Tibial nerve (tissue), 4 donors: ENCODE data around the gene NIT1. TPM values are rescaled to one million over a fixed set of nuclear protein-coding genes. Genes with fewer than 3 reads are reported as not detected.
A peak's percentile ranks its signal among the peaks of the same experiment; 100 is the strongest.

Experiments
- DNase-seq, 2 donors: peaks; one replicate each; pipeline ENCODE4 v3.0.0-alpha.2; 2019; ENCODE audit warnings: low spot score in 2 of 2
- H3K27ac ChIP-seq, 4 donors: fragments of 200-600 bp; sonication (generic) in 3 of 4; one replicate each; pipeline ENCODE4 v1.5.1; 2017 to 2019; ENCODE audit warnings: mild to moderate bottlenecking in 1 of 4
- H3K27me3 ChIP-seq, 2 donors: fragments of 200-600 bp; sonication (generic) in 1 of 2; one replicate each; pipeline versions ENCODE4 v1.5.1 to v1.6.0; 2017 to 2019
- H3K36me3 ChIP-seq, 3 donors: fragments of 200-600 bp; sonication (generic); one replicate each; pipeline ENCODE4 v1.5.1; 2018 to 2019
- H3K4me1 ChIP-seq, 4 donors: fragments of 200-600 bp; sonication (generic) in 3 of 4; one replicate each; pipeline ENCODE4 v1.5.1; 2017 to 2019
- H3K4me3 ChIP-seq, 4 donors: fragments of 200-600 bp; sonication (generic) in 3 of 4; one replicate each; pipeline ENCODE4 v1.5.1; 2017 to 2019; ENCODE audit warnings: mild to moderate bottlenecking in 1 of 4, moderate library complexity in 1 of 4
- H3K9me3 ChIP-seq, 4 donors: fragments of 200-600 bp; sonication (generic) in 3 of 4; one replicate each; pipeline ENCODE4 v1.5.1; 2017 to 2019
- EP300 ChIP-seq, 2 donors: sonication (generic); formaldehyde crosslinking; IDR thresholded peaks; one replicate each; pipeline ENCODE4 v1.6.1; 2017; ENCODE audit warnings: antibody characterized with exemption in 2 of 2, mild to moderate bottlenecking in 1 of 2
- POLR2A ChIP-seq, 2 donors: fragments of 450-650 bp; IDR thresholded peaks; one replicate each; pipeline ENCODE4 v1.6.1; 2017; ENCODE audit warnings: antibody characterized with exemption in 2 of 2, mild to moderate bottlenecking in 2 of 2, moderate library complexity in 2 of 2
- WGBS, 2 donors: methylation state at CpG; one replicate each; pipeline ENCODE4 v1.1.5; 2018; 5-methylcytosine and 5-hydroxymethylcytosine counted together
- total RNA-seq, 4 donors: library from RNA; depleted of rRNA; stranded (reverse); fragments of >200 nt; gene quantifications; one replicate each; pipeline ENCODE4 v1.1.0, GENCODE V29; 2016
- TF ChIP-seq, protein P1 (sequence below), 5 experiments: fragments of 200-600 bp in 3 of 5; fragments of 450-650 bp in 2 of 5; sonication (generic) in 3 of 5; IDR thresholded peaks; one replicate each; pipeline ENCODE4 v1.5.1; 2016 to 2019; ENCODE audit warnings: antibody characterized with exemption in 5 of 5, mild to moderate bottlenecking in 3 of 5, moderate library complexity in 2 of 5

NIT1 gene
- total RNA-seq, 4 donors from 2014 or later = 26.4 to 43.0 (median 32.9) TPM

DNA sequence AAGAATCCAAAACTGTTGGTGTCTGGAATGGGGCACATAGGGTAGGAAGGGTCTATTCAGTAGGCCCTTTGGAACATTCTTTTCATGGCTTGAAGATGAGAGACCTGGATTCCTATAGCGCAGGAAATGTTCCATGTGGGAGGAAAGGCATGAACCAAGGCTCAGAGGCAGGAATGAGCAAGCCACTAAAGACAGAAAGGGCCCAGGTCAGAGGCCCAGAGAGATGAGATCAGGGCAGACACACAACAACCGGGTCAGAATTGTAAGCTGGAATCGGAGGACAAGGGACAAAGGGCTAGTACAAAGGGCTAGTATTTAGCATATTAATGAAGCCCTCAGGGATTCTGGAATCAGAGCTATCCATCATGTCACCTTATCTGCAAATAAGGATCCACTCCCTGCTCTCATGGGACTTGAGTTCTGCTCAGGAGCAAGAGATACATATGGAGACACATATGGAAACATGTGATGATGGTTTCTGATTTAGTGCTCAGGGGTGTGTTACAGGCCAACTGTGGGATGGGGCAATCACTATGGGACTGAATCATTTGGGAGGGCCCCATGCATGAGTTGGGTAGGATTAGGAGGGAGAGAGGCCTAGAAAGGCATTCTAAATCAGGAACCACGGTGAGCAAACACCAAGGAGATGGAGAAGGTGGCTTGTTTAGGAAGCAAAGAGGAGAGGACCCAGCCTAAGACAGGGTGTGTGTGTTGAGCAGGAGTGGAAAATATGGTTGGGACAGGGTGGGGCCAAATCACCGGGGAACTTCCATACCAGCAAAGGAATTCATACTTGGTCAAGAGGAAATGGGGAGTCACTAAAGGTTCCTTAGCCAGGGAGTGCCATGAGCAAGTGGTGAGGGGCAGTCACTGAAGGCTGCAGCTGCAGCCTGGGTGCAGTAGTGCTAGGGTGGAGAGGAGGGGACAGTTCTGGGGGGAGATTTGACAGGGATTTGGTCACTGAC, 37.2 kb upstream of the NIT1 start:
- H3K27me3 ChIP-seq = no peaks in the 10 kb centered on the region
- no peaks in the 10 kb centered on the region for H3K4me1 ChIP-seq
- 61 to 64% methylated on average over 5 of the region's 5 CpGs for WGBS, 2 donors
- H3K36me3 ChIP-seq = no peaks in the 10 kb centered on the region
- H3K4me3 ChIP-seq = no peak overlapping the region
- DNase-seq = no peak
- no peak for TF ChIP-seq POLR2A (IDR thresholded peaks at IDR 0.05)
- no peak for TF ChIP-seq EP300 (IDR thresholded peaks at IDR 0.05)
- TF ChIP-seq, protein P1, sequence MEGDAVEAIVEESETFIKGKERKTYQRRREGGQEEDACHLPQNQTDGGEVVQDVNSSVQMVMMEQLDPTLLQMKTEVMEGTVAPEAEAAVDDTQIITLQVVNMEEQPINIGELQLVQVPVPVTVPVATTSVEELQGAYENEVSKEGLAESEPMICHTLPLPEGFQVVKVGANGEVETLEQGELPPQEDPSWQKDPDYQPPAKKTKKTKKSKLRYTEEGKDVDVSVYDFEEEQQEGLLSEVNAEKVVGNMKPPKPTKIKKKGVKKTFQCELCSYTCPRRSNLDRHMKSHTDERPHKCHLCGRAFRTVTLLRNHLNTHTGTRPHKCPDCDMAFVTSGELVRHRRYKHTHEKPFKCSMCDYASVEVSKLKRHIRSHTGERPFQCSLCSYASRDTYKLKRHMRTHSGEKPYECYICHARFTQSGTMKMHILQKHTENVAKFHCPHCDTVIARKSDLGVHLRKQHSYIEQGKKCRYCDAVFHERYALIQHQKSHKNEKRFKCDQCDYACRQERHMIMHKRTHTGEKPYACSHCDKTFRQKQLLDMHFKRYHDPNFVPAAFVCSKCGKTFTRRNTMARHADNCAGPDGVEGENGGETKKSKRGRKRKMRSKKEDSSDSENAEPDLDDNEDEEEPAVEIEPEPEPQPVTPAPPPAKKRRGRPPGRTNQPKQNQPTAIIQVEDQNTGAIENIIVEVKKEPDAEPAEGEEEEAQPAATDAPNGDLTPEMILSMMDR (IDR thresholded peaks at IDR 0.05) = no peak
- H3K27ac ChIP-seq = no peak overlapping the region
- no peaks in the 10 kb centered on the region for H3K9me3 ChIP-seq

DNA sequence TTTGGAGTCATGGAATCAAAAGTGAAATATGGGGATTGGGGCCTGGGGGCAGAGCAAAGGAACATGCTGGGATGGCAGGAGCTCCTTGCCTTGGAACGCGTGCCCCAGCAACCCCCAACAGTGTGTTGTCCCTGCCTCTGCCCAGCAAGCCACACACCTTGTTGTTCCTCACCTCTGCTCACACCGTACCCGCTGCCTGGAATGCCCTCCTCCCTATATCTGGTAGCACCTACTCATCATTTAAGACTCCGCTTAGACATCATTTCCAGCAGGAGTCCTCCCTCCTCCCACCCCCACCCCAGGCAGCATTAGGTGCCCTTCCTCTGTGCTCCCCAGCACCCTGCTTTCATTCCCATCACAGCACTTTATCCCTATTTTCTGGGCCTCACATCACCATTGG, 36.4 kb upstream of the NIT1 start:
- Histone ChIP-seq H3K27me3 (no peaks in the 10 kb centered on the region), H3K36me3 (no peaks in the 10 kb centered on the region), H3K4me1 (no peaks in the 10 kb centered on the region), H3K9me3 (no peaks in the 10 kb centered on the region), H3K27ac (no peak overlapping the region), H3K4me3 (no peak overlapping the region)
- no peak for TF ChIP-seq POLR2A (IDR thresholded peaks at IDR 0.05)
- TF ChIP-seq EP300 (IDR thresholded peaks at IDR 0.05) = no peak
- TF ChIP-seq, protein P1 (IDR thresholded peaks at IDR 0.05) = no peak
- 77% methylated on average over 5 of the region's 5 CpGs for WGBS, 2 donors
- DNase-seq = no peak

DNA sequence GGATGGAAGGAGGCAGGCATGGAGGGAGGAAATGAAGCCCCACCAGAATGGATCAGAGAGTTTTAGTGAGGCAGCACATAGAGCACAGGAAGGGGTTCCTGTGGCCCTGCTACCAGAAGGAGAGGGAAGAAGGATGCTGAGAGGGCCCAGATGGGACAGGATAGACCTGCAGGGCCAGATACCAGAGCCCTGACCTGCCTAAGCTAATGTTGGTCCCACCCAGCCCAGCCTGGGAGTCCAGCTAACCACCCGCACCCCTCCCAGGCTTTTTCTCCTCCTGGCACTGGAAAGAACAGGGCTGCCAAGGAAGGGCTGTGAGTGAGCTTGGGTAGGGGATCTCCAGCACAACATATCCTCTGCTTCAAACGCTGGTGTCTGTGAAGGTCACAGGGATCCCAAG, 35.4 kb upstream of the NIT1 start:
- DNase-seq = no peak
- Histone ChIP-seq H3K9me3 (no peaks in the 10 kb centered on the region), H3K4me1 (no peaks in the 10 kb centered on the region), H3K27ac (peak overlapping the region in 1 of 4 donors; percentile 21), H3K4me3 (no peak overlapping the region), H3K27me3 (no peaks in the 10 kb centered on the region), H3K36me3 (no peaks in the 10 kb centered on the region)
- no peak for TF ChIP-seq POLR2A (IDR thresholded peaks at IDR 0.05)
- TF ChIP-seq, protein P1 (IDR thresholded peaks at IDR 0.05) = no peak
- TF ChIP-seq EP300 (IDR thresholded peaks at IDR 0.05) = no peak
- 88 to 92% methylated on average over 2 of the region's 2 CpGs for WGBS, 2 donors

DNA sequence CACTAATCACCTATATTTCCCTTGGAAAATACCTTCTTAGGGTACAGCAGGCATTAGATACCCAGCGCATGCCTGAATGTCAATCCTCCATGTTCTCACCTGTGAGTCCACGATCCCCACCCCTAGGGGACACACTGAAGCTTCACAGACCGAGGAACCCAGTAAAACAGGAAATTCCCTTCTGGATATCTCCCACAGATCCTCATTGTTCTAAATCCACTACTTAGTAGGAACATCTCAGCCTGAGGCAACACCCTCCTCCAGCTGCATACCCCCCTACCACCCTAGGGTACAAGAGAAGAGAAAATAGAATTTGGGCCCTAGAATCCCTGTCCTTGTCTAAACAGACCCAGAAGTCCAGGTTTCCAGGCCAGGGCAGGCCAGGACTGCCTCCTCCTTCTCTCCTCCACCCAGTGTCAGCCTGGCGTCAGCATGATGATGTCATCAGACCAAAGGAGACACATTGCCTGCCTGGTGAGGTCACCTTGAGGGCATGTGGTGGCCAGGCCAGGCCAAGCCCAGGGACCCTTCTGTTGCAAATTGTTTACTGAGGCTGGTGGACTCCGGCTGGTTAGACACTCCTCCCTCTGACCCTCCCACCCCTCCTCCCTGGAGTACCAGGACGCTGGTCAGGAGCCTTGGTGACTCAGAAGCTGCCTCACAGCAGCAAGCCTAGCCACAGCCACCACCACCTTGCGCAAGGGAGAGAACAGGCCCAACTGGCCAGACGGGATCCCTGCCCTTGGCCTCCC, 34.7 kb upstream of the NIT1 start:
- no peaks in the 10 kb centered on the region for H3K4me1 ChIP-seq
- DNase-seq = peak; percentile 40 to 64
- WGBS, 2 donors = 33 to 56% methylated on average over 8 of the region's 8 CpGs
- peak in 1 of 2 donors; percentile 41 for TF ChIP-seq EP300 (IDR thresholded peaks at IDR 0.05)
- TF ChIP-seq, protein P1 (IDR thresholded peaks at IDR 0.05) = no peak
- no peak overlapping the region for H3K4me3 ChIP-seq
- H3K27me3 ChIP-seq = no peaks in the 10 kb centered on the region
- no peaks in the 10 kb centered on the region for H3K9me3 ChIP-seq
- H3K36me3 ChIP-seq = no peaks in the 10 kb centered on the region
- peak overlapping the region in 1 of 4 donors; percentile 21 for H3K27ac ChIP-seq
